ENCODE measurements around the gene DCUN1D4. TPM values are rescaled to one million over a fixed set of nuclear protein-coding genes. Genes with fewer than 3 reads are reported as not detected.

Gene DCUN1D4
- total RNA-seq, 1 experiment from 2014 or later: 28.8 TPM

- DNase-seq (ENCODE audit: low spot score): no peak
These were observed 121.0 kb downstream of the DCUN1D4 start for GRCh38 chr4:51963841-51964517.

- DNase-seq (ENCODE audit: low spot score): no peak
These were observed 122.9 kb downstream of the DCUN1D4 start for GRCh38 chr4:51965862-51966261.

Other genes starting within 250 kb of the DCUN1D4 start
- gene LRRC66, start 177.2 kb downstream of the DCUN1D4 start, total RNA-seq (2014; rRNA removed; shearing (Covaris generic)): 1.5 TPM in 2 replicates
- gene SGCB, start 195.1 kb downstream of the DCUN1D4 start, total RNA-seq (2014; rRNA removed; shearing (Covaris generic)): 1.7 and 1.9 TPM in 2 replicates
- 0.10 TPM in 1 of 2 replicates, not detected in the other for gene SPATA18, start 208.2 kb downstream of the DCUN1D4 start, total RNA-seq (2014; rRNA removed; shearing (Covaris generic))

All from HT-29 (cell line).